HG03342 (cell line): Measurements from ENCODE around the gene IST1.
A peak's percentile ranks its signal among the peaks of the same experiment; 100 is the strongest.

Experiments used
- ATAC-seq: cut with Tn5 transposase; IDR thresholded peaks from one replicate; pipeline ENCODE4 v1.9.1; 2021; ENCODE audit warnings: mild to moderate bottlenecking, moderate library complexity; ENCODE audit not compliant: unreplicated experiment

IST1 gene

DNA sequence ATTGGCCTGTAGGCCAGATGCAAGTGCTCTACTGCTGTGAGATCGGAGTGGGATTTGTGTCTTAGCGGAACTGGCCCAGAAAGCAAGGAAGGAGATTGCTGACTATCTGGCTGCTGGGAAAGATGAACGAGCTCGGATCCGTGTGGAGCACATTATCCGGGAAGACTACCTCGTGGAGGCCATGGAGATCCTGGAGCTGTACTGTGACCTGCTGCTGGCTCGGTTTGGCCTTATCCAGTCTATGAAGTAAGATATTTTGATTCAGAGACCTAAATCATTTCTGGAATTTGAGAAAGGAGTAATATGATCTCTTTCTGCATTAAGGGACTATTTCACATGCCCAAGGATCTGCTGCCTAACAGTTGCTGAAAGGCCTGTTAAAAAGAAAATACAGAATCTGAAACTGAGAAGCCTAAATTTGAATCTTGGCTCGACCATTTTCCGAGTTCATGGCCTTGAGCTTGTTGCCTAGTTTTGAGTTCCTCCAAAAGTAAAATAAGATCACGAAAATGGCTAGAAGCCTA, 21.1 kb downstream of the IST1 start:
- ATAC-seq, result no peak

DNA sequence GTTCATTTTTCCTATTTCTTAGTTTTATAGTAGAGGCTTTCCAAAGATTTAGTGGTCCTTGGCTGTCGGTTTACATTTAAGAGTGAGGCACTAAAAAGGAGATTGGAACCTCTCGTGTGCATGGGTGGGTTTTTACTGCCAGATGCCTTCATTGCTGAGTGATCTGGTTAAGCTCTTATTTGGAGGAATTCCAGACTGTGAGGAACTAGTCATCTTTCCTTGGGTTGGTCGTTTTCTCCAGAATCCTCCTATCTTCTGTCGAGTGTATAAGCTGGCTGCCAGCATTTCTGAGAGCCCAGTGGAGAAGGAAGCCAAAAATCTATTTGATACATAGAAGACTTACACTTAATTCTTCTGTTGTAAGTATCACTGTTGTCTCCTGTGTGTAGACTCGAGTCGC, 22.6 kb downstream of the IST1 start:
- no peak for ATAC-seq

DNA sequence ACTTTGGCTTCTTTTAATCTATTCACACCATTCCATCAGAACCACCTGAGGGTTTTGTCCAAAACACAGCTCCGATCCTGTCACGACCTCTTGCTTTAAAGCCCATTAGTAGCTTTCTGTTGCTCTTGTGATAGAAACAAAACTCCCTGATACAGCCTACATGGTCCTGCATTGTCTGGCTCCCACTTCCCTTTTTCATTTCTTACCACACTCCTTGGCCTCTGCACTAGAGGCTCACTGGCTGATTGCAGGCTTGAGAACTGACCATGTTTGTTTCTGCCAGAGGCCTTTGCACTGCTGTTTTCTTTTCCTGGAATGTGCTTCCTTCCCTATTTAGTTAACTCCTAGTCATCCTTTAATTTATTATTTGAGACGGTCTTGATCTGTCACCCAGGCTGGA, 23.7 kb downstream of the IST1 start:
- peak; percentile 87 for ATAC-seq

DNA sequence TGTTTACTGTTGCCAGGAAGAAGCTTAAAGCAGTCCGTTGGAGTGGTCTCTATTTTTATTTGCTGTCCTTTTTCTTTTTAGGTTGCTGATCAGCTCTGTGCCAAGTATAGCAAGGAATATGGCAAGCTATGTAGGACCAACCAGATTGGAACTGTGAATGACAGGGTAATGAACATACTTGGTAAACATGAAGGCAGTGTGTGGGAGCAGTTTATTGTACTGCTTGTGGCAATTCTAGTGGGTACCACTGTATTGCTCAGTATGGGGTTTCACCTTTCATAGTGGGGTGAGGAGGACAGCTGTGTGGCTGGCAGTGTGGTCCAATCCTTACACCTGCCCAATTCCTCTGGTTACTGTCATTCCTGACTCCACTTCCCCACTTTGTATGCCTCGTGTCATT, 25.3 kb downstream of the IST1 start:
- no peak for ATAC-seq

DNA sequence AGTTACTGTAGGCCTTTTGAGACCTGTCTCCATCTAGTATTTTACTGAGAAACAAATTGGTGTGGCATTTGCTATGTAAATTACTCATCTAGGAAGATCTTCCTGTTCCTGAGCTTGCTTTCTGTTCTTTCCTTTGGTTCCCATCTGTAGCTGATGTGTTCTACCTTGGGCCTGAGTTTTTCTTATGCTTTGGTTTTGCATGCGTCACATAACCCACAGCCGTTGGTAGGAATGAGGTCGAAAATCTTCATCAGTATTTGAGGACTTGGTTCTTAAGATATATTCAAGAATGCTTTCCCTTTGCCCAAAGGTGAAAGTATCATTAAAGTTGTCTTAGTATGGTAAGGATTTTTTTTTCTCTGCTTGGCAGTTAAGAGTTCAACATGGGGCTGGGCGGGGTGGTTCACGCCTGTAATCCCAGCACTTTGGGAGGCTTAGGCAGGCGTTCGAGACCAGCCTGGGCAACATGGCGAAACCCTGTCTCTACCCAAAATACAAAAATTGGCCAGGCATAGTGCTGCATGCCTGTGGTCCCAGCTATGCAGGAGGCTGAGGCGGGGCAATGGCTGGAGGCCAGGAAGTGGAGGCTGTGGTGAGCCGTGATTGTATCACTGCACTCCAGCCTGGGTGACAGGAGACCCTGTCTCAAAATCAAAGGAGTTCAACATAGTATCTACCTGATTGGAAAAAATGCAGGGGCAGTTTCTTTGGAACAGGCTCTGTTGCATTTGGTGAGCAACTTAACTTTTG, 28.8 kb downstream of the IST1 start:
- ATAC-seq, result no peak

DNA sequence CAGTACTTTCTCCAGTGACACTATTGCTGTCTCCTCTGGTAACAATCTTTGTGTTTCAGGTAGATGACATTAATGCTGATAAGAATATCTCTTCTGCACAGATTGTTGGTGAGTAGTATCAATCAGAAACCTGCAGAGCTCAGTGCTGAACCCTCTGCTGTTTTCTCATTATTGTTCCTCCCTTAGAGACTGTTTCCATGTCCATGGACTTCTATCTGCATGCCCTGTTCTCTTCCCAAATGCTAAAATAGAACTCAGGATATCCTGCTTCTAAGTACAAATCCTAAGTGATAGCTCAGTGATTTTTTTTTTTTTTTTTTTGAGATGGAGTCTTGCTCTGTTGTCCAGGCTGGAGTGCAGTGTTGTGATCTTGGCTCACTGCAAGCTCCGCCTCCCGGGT, 29.4 kb downstream of the IST1 start:
- ATAC-seq, result no peak

DNA sequence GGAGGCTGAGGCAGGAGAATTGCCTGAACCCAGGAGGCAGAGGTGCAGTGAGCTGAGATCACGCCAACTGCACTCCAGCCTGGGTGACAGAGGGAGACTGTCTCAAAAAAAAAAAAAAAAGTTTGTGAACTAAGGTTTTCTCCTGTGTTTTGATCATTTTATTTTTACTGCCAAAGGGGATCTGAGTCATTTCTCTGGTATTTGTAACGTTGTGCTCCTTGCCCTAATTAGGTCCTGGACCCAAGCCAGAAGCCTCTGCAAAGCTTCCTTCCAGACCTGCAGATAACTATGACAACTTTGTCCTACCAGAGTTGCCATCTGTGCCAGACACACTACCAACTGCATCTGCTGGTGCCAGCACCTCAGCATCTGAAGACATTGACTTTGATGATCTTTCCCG, 32.1 kb downstream of the IST1 start:
- ATAC-seq, result no peak

DNA sequence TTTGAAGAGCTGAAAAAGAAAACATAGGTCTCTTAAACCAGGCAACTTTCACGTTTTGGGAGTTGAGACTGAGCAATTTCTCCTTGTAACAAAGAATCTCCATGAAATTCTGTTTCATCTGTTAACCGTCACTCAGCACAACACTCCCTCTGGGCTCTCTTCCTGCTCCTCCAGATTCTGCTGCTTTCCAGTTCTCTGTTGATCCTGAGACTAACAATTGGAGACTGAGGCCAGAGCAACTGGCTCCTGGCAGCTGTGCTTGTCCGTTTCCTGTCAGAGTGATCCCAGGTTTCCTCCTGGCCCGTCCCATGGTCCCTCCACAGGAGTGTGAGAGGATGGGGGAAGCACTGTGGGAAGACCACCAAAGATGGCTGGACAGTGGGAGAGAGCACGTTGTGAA, 32.5 kb downstream of the IST1 start:
- no peak for ATAC-seq

DNA sequence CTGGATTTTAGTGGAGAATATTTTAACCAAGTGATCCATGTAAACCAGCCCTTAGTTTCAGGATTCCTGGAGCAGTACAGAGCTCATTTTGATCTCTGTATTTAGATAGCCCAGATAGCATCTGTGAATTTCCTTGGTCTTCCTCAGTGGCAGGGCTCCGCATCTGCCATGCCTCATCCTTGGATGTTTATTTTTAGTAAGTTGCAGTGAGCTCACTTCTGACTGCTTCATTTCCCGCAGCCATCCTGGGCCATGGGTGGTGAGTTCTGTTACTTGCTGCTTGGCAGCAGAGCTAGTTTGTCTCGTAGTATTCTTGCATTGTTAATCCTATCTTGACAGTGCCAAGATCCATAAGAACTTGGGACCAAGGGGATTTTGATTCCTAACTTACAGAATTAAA, 33.7 kb downstream of the IST1 start:
- ATAC-seq, result no peak

DNA sequence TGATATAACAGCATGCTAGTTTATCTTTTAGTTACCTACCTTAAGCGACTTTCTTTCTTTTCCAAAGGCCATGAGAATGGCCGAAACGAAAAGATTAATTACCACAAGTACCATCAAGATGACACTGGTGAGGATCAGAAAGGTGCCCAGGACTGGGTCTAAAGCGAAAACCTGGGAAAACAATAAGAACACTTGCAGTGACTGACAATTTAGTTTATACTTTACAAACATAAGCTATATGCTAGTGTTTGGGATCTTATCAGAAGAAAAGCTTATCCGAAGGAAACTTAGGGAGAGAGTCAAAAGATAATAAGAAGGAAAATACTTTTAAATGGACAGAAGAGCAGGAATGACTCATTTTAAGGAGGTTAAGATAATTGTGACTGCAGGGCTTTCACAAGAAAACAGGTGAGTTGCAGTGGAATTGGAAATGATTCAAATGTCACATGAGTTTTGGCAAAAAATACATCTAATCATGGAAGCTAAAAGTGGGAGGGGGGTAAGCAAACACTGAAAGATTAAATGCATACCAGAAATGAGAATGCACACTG, 34.8 kb downstream of the IST1 start:
- ATAC-seq, result no peak

DNA sequence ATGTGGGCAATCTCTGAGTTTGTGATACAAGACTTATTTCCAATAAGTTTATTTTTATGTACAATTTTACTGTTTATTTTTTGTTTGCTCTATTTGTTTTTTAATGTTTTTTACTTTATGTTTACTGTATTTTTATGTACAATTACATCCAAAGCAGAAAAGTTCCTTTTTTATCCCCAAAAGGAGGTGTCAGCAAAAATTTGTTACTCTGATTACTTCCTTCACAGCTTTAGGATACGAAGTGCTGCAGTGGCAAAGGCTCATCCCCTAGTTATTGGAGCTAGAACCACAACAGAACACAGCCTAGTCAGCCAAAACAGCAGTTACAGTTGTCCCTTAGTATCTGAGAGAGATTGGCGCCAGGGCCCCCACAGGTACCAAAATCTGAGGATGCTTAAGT, 35.7 kb downstream of the IST1 start:
- no peak for ATAC-seq

DNA sequence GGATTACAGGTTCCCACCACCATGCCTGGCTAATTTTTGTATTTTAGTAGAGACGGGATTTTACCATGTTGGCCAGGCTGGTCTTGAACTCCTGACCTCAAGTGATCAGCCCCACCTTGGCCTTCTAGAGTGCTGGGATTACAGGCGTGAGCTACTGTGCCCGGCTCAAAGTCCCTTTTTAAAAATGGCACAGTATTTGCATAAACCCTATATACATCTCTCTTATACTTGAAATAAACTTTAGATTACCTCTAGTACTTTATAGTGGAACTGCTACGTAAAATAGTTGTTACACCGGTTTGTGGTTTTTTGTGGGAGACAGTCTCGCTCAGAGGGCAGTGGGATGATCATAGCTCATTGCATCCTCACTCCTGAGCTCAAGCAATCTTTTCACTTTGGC, 36.3 kb downstream of the IST1 start:
- ATAC-seq, result no peak

DNA sequence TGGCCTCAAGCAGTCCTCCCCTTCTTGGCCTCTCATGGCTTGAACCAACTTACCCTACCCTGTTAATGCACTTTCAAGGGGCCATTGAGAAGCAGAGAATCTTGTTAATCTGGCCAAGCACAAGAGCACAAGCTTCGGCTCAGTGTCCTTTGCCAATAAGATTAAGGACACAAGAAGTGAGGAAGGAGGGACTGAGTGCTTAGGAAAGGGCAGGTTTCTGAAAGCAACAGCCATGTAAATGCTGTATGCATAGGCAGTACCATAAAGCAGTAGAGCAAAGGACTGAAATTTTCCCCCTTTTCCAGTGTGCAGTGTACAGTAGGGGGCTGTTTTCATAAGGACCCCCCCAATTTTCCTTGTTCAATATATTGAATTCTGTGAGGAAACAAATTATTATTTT, 37.7 kb downstream of the IST1 start:
- no peak for ATAC-seq

DNA sequence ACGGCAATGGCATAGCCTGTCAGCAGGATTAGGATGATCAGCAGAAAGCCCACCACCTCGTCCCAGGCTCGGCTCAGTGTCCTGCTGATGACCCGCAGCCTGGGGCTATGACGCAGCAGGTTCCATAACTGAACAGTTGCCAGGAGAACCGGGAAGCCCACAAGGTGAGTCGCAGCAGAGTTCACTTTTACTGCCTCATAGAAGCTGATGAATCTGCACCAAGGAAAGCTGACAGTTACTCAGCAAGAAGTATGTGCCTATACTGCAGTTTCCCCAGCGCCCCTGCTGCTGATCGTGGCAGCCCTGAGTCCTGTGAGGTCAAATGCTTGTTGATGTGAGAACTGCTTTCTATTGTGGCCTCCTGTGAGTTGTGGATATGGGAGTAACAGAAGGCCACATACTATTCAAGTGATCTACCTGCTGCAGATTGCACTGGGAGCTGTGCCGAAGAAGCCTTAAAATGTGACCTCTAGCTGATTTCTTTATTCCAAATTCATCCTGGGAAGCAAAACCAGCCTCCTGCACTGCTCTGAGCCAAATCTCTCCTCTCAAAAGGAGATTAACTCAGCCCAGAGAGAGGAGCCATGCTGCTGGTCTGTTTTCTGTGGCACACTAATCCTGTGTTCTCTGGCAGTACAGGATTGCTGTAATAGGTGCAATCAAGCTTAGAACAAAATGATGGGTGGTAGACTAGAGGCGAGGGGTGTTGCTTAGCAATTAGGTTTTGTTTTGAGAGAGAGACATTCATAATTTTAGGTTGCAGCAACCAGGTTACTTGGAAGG, 38.8 kb downstream of the IST1 start:
- no peak for ATAC-seq

DNA sequence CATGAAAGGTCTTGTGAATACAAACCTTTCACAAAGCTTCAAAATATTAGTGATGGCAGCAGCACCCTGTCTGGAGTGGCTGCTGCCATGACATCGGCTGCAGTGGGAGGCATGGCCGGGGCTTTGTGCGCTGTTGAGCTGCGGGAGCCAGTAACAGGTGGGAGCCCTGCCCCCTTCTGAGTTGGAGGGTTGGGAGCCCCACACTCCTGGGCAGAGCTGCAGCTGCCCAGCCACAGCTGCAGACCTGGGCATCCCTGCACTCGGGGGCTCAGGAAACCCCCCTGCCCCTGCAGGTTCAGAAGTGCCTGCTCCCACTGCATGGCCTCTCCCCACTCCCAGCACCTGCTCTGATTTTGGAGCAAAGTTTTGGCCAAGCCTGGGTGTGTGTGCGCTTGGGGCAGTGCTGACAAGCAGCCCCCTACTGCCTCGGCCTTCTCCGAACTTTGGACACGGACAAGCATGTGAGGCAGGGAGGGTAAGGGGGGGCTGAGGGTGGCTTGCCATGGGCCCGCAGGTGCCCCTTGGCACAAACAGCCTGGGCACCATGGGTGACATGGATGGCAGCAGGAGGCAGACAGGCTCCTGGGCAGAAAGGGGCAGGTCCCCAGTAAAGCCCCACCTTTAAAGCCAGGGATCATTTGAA, 42.7 kb downstream of the IST1 start:
- no peak for ATAC-seq

DNA sequence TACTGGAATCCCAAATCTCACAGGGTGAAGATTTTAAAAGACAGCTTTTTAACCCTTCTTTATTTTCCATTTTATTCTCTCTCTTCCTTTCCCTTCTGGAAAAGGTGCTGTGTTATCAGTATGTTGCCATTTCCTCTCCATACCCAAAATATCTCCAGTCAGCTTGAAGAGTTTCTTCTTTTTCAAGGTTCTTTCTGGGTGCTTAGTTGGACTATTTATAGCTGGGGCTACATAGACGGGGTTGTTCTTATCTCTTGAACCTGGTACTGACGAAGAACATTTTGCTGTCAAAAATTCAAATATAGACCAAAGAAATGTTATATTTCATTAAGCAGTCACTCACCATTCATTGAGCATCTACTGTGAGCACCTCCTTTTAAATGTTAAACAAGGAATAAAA, 48.6 kb downstream of the IST1 start:
- no peak for ATAC-seq

DNA sequence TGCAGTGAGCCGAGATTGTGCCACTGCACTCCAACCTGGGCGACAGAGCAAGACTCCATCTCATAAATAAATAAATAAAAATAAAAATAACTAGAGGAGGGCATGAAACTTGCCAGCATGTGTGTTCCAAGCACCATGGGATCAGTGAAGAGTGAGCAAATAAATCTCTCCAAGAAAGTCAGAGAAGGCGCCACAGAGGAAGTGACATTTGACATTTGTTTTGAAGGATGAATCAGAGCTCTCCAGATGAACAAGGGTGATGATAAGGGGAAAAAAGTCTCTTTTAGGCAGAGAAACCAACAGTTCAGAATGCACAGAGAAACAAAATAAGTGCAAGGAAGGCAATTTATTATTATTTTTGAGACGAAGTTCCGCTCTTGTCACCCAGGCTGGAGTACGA, 50.3 kb downstream of the IST1 start:
- no peak for ATAC-seq

DNA sequence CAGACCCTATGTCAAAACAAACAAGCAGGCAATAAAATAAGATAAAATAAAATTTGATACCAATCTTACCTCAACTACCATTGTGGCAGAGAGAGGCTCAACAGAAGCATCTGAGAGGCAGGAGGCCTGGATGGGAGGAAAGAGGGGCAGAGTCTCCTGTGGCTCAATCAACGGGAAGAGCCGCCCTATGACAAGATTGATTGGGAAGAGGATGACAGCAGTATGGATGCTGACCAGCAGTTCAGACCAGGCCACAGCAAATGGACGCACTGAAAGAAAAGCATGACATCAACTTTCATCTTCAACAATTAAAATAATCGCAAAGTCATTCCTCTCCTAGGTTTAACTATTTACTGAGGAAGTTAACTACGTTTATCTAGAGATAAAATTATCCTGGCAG, 57.5 kb downstream of the IST1 start:
- no peak for ATAC-seq

DNA sequence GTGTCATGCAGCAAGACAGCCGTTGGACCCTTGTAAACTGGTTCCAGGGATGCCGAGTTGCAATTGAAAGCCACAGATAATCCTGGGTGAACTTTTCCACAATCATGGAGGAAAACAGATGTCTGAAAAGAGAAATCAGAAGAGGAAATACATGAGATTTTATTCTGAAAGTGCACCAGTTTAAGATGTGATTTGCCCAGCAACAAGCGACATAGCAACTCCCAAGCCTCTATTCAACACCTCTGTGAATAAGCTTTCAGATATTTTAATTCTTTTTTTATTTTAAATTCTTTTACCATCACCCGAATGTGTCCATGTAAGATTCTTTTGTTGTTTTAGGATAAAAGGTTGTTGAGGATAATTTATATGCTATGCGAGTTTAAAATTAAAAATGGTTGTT, 58.8 kb downstream of the IST1 start:
- no peak for ATAC-seq

DNA sequence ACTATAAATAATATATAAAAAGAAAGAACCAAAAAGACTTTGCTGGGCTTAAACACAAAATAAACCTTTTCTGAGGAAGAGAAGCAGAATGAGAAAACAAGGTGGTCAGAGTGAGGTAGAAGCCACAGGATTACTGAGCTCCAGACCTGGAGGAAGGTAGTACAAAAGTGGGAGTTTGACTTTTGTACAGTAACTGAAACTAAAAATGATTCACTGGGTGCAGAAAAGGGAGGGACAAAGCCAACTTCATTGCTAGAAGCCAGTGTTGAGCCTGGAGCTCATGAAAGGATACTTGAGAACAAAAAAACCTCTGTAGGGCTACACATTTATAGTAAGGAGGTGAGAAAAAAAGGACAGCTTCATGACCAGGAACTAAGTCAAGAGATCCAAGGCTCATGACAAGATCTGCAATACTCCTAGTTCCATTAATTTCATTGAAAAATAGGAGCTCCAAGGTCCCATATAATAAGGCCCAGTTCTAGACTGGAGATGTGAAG, 59.4 kb downstream of the IST1 start:
- no peak for ATAC-seq

DNA sequence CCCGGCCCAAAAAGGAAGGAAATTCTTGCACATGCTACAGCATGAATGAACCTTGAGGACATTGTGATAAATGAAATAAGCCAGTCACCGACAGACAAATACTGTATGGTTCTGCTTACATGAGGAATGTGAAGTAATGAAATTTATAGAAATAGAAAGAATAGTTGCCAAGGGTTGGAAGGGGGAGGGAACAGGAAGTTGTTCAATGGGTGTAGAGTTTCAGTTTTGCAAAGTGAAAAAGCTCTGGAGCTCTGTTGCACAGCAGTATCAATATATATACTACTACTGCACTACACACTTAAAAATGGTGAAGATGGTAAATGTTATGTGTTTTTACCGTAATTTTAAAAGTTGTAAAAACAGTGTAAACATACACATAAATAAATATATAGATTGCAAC, 61.2 kb downstream of the IST1 start:
- no peak for ATAC-seq
